HepG2 (cell line): ENCODE results near the gene CCND1. TPM values are rescaled to one million over a fixed set of nuclear protein-coding genes. Genes with fewer than 3 reads are reported as not detected.

Source experiments
- ARNT2 ChIP-seq: sonication (generic); formaldehyde crosslinking; IDR thresholded peaks from 2 replicates; pipeline ENCODE4 v1.8.0; 2022; ENCODE audit warnings: mild to moderate bottlenecking, low read depth, missing genetic modification reagents, moderate library complexity
- FOXO1 ChIP-seq: sonication (generic); formaldehyde crosslinking; IDR thresholded peaks from 2 replicates; pipeline ENCODE4 v1.4.0; 2020; ENCODE audit warnings: missing genetic modification reagents
- HIC2 ChIP-seq: sonication (generic); formaldehyde crosslinking; IDR thresholded peaks from 2 replicates; pipeline ENCODE4 v1.9.0; 2022; ENCODE audit warnings: low read depth, missing genetic modification reagents
- HOXA3 ChIP-seq: sonication (generic); formaldehyde crosslinking; IDR thresholded peaks from 2 replicates; pipeline ENCODE4 v1.5.0; 2020; ENCODE audit warnings: missing genetic modification reagents
- KDM1A ChIP-seq: IDR thresholded peaks from 2 replicates; pipeline ENCODE4 v1.6.1; 2016; ENCODE audit warnings: missing compliant biosample characterization
- PHF21A ChIP-seq: sonication (generic); formaldehyde crosslinking; IDR thresholded peaks from 2 replicates; pipeline ENCODE4 v1.5.0; 2020; ENCODE audit warnings: mild to moderate bottlenecking, missing genetic modification reagents
- RBFOX2 ChIP-seq: fragments of 200-400 bp; formaldehyde crosslinking; IDR thresholded peaks from 2 replicates; pipeline ENCODE4 v1.6.1; 2017; ENCODE audit warnings: low read depth, mild to moderate bottlenecking, low read length
- U2AF1 ChIP-seq: fragments of 200-400 bp; formaldehyde crosslinking; optimal IDR thresholded peaks from 2 replicates; pipeline ENCODE3; 2017; ENCODE audit warnings: mild to moderate bottlenecking, low read depth, low read length
- ZNF878 ChIP-seq: sonication (generic); formaldehyde crosslinking; IDR thresholded peaks from 2 replicates; pipeline ENCODE4 v1.8.1; 2023; ENCODE audit warnings: mild to moderate bottlenecking, missing genetic modification reagents, moderate library complexity
- ZSCAN21 ChIP-seq: sonication (generic); formaldehyde crosslinking; IDR thresholded peaks from 2 replicates; pipeline ENCODE4 v1.8.0; 2022; ENCODE audit warnings: mild to moderate bottlenecking, missing genetic modification reagents, moderate library complexity, borderline replicate concordance
- polyA plus RNA-seq, 8 experiments: library from polyadenylated mRNA; depleted of rRNA in 3 of 8; stranded (reverse) in 7 of 8; unstranded in 1 of 8; fragments of >200 nt; fragmentation: Illumina TruSeq in 4 of 8; extraction: Trizol in 4 of 8; gene quantifications; 2 replicates each; pipeline versions ENCODE4 v1.2.1 to v1.2.3, GENCODE V29; 2011 to 2016; ENCODE audit warnings: low read depth in 4 of 8, missing spikeins in 1 of 8, mixed read lengths in 1 of 8; ENCODE audit not compliant: insufficient read depth in 1 of 8
- total RNA-seq, 5 experiments: library from RNA; depleted of rRNA; stranded (reverse); fragments of >200 nt; fragmentation: Illumina TruSeq; extraction: Trizol; gene quantifications; 2 replicates each; pipeline ENCODE4 v1.2.3, GENCODE V29; 2016; ENCODE audit warnings: low read depth in 1 of 5
- TF ChIP-seq, protein P1 (sequence below): IDR thresholded peaks from 2 replicates; pipeline ENCODE4 v1.6.1; 2016; ENCODE audit warnings: low read depth, missing genetic modification reagents, missing compliant biosample characterization
- TF ChIP-seq, protein P2 (sequence below): sonication (generic); formaldehyde crosslinking; IDR thresholded peaks from 2 replicates; pipeline ENCODE4 v1.5.0; 2020; ENCODE audit warnings: mild to moderate bottlenecking, low read depth, missing genetic modification reagents, borderline replicate concordance
- TF ChIP-seq, protein P3 (sequence below): sonication (generic); formaldehyde crosslinking; IDR thresholded peaks from 2 replicates; pipeline ENCODE4 v1.5.1; 2020; ENCODE audit warnings: missing genetic modification reagents, mild to moderate bottlenecking, borderline replicate concordance
- TF ChIP-seq, protein P4 (sequence below): sonication (generic); formaldehyde crosslinking; IDR thresholded peaks from 2 replicates; pipeline ENCODE4 v1.4.0; 2020; ENCODE audit warnings: missing genetic modification reagents, borderline replicate concordance

The CCND1 gene
- total and polyA plus RNA-seq, 2 of the 13 experiments (the other 11 are each of a cell fraction or from before 2014, with no cell fraction given): 107 to 136 TPM

DNA sequence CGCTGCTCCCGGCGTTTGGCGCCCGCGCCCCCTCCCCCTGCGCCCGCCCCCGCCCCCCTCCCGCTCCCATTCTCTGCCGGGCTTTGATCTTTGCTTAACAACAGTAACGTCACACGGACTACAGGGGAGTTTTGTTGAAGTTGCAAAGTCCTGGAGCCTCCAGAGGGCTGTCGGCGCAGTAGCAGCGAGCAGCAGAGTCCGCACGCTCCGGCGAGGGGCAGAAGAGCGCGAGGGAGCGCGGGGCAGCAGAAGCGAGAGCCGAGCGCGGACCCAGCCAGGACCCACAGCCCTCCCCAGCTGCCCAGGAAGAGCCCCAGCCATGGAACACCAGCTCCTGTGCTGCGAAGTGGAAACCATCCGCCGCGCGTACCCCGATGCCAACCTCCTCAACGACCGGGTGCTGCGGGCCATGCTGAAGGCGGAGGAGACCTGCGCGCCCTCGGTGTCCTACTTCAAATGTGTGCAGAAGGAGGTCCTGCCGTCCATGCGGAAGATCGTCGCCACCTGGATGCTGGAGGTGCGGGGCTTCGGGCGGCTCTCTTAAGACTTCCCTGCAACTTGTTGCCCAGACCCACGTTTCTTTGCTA, at the start of gene CCND1 (continued):
- TF ChIP-seq, protein P1, sequence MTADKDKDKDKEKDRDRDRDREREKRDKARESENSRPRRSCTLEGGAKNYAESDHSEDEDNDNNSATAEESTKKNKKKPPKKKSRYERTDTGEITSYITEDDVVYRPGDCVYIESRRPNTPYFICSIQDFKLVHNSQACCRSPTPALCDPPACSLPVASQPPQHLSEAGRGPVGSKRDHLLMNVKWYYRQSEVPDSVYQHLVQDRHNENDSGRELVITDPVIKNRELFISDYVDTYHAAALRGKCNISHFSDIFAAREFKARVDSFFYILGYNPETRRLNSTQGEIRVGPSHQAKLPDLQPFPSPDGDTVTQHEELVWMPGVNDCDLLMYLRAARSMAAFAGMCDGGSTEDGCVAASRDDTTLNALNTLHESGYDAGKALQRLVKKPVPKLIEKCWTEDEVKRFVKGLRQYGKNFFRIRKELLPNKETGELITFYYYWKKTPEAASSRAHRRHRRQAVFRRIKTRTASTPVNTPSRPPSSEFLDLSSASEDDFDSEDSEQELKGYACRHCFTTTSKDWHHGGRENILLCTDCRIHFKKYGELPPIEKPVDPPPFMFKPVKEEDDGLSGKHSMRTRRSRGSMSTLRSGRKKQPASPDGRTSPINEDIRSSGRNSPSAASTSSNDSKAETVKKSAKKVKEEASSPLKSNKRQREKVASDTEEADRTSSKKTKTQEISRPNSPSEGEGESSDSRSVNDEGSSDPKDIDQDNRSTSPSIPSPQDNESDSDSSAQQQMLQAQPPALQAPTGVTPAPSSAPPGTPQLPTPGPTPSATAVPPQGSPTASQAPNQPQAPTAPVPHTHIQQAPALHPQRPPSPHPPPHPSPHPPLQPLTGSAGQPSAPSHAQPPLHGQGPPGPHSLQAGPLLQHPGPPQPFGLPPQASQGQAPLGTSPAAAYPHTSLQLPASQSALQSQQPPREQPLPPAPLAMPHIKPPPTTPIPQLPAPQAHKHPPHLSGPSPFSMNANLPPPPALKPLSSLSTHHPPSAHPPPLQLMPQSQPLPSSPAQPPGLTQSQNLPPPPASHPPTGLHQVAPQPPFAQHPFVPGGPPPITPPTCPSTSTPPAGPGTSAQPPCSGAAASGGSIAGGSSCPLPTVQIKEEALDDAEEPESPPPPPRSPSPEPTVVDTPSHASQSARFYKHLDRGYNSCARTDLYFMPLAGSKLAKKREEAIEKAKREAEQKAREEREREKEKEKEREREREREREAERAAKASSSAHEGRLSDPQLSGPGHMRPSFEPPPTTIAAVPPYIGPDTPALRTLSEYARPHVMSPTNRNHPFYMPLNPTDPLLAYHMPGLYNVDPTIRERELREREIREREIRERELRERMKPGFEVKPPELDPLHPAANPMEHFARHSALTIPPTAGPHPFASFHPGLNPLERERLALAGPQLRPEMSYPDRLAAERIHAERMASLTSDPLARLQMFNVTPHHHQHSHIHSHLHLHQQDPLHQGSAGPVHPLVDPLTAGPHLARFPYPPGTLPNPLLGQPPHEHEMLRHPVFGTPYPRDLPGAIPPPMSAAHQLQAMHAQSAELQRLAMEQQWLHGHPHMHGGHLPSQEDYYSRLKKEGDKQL (CRISPR knock-in tag): no peak
- peak; percentile 54; the same call in 1 of the 2 replicates for TF ChIP-seq HIC2 (CRISPR knock-in tag)
- TF ChIP-seq, protein P2, sequence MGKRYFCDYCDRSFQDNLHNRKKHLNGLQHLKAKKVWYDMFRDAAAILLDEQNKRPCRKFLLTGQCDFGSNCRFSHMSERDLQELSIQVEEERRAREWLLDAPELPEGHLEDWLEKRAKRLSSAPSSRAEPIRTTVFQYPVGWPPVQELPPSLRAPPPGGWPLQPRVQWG: no peak
- TF ChIP-seq, protein P3, sequence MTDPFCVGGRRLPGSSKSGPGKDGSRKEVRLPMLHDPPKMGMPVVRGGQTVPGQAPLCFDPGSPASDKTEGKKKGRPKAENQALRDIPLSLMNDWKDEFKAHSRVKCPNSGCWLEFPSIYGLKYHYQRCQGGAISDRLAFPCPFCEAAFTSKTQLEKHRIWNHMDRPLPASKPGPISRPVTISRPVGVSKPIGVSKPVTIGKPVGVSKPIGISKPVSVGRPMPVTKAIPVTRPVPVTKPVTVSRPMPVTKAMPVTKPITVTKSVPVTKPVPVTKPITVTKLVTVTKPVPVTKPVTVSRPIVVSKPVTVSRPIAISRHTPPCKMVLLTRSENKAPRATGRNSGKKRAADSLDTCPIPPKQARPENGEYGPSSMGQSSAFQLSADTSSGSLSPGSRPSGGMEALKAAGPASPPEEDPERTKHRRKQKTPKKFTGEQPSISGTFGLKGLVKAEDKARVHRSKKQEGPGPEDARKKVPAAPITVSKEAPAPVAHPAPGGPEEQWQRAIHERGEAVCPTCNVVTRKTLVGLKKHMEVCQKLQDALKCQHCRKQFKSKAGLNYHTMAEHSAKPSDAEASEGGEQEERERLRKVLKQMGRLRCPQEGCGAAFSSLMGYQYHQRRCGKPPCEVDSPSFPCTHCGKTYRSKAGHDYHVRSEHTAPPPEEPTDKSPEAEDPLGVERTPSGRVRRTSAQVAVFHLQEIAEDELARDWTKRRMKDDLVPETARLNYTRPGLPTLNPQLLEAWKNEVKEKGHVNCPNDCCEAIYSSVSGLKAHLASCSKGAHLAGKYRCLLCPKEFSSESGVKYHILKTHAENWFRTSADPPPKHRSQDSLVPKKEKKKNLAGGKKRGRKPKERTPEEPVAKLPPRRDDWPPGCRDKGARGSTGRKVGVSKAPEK (CRISPR knock-in tag): no peak; the same call in 1 of the 2 replicates
- 0 out of 2 replicates have a peak, but pooled peaks have one; percentile 45 for TF ChIP-seq ZNF878 (CRISPR knock-in tag)
- no peak for TF ChIP-seq U2AF1
- TF ChIP-seq KDM1A (CRISPR knock-in tag): no peak
- TF ChIP-seq ARNT2 (CRISPR knock-in tag): peak; percentile 30; the same call in 1 of the 2 replicates
- TF ChIP-seq FOXO1 (CRISPR knock-in tag): peak; percentile 56; the same call in 1 of the 2 replicates
- peak; percentile 99 for TF ChIP-seq RBFOX2
- peak; percentile 91 for TF ChIP-seq ZSCAN21 (CRISPR knock-in tag)
- TF ChIP-seq HOXA3 (CRISPR knock-in tag): peak; percentile 72
- TF ChIP-seq, protein P4, sequence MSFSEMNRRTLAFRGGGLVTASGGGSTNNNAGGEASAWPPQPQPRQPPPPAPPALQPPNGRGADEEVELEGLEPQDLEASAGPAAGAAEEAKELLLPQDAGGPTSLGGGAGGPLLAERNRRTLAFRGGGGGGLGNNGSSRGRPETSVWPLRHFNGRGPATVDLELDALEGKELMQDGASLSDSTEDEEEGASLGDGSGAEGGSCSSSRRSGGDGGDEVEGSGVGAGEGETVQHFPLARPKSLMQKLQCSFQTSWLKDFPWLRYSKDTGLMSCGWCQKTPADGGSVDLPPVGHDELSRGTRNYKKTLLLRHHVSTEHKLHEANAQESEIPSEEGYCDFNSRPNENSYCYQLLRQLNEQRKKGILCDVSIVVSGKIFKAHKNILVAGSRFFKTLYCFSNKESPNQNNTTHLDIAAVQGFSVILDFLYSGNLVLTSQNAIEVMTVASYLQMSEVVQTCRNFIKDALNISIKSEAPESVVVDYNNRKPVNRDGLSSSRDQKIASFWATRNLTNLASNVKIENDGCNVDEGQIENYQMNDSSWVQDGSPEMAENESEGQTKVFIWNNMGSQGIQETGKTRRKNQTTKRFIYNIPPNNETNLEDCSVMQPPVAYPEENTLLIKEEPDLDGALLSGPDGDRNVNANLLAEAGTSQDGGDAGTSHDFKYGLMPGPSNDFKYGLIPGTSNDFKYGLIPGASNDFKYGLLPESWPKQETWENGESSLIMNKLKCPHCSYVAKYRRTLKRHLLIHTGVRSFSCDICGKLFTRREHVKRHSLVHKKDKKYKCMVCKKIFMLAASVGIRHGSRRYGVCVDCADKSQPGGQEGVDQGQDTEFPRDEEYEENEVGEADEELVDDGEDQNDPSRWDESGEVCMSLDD (CRISPR knock-in tag): no peak
- peak; percentile 55; the same call in 1 of the 2 replicates for TF ChIP-seq PHF21A (CRISPR knock-in tag)
